RWPE2 (cell line): ENCODE data around the gene CARD19.

Experiments used
- ATAC-seq: fragments of 200-7000 bp; cut with Tn5 transposase; 3 replicates; pipeline ENCODE4 v1.9.1; 2021; ENCODE audit warnings: low read depth
- DNase-seq: peaks from one replicate; pipeline ENCODE4 v3.0.0-alpha.2; 2020; ENCODE audit warnings: low spot score
- H3K27ac ChIP-seq: fragments of 450-650 bp; 2 replicates; pipeline ENCODE4 v1.5.1; 2017; ENCODE audit warnings: mild to moderate bottlenecking; ENCODE audit not compliant: poor library complexity, severe bottlenecking
- H3K27me3 ChIP-seq: fragments of 250-450 bp; sonication (Bioruptor Pico); 2 replicates; pipeline ENCODE4 v1.5.1; 2021; ENCODE audit warnings: mild to moderate bottlenecking, moderate library complexity; ENCODE audit not compliant: insufficient read depth, poor library complexity, severe bottlenecking
- H3K36me3 ChIP-seq: fragments of 250-450 bp; sonication (Bioruptor Pico); 2 replicates; pipeline ENCODE4 v1.5.1; 2020; ENCODE audit warnings: low read depth, mild to moderate bottlenecking, moderate library complexity
- H3K4me1 ChIP-seq: fragments of 250-450 bp; sonication (Bioruptor Pico); 2 replicates; pipeline ENCODE4 v1.5.1; 2021; ENCODE audit warnings: mild to moderate bottlenecking, moderate library complexity; ENCODE audit not compliant: insufficient read depth, poor library complexity, severe bottlenecking
- H3K4me3 ChIP-seq: fragments of 250-450 bp; sonication (Bioruptor Pico); 2 replicates; pipeline ENCODE4 v1.5.1; 2021; ENCODE audit warnings: mild to moderate bottlenecking, moderate library complexity; ENCODE audit not compliant: severe bottlenecking
- H3K9me3 ChIP-seq: fragments of 250-450 bp; sonication (Bioruptor Pico); 2 replicates; pipeline ENCODE4 v1.5.1; 2021; ENCODE audit warnings: mild to moderate bottlenecking, moderate library complexity; ENCODE audit not compliant: severe bottlenecking
- TF ChIP-seq, protein P1 (sequence below): fragments of 450-650 bp; IDR thresholded peaks from one replicate; pipeline ENCODE4 v1.5.1; 2017; ENCODE audit warnings: mild to moderate bottlenecking, moderate library complexity; ENCODE audit not compliant: poor library complexity, severe bottlenecking

The CARD19 gene

DNA sequence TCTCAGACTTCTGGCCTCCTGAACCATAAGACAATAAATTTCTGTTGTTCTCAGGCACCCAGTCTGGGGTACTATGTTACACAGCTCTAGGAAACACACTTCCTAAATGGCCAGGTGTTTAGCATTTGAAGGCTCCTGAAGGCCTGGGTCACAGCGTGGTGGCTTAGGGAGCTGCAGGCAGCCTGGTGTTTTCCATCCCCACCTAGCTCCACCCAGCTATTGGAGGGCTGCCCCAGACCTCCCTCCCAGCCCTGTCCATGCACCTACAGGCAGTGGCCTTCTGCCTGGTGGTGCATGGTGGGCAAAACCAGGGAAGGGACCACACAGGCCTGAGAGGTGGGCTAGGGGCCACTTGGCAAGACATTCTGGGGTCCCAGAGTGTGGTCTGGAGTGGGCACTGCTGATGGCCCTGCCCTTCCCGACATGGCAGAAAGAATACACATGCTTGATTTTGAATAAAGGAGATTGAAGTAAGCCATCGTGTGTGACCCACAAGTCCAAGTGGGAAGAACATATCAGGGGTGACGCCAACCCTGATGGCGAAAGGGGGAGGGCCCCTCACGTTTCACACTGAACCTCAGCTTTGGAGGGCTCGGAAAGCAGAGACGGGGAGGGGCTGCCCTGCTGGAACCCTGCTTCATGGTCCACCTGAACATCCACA, 38.8 kb upstream of the CARD19 start:
- Histone ChIP-seq H3K27ac (no peak overlapping the region), H3K36me3 (no peaks in the 10 kb centered on the region), H3K27me3 (no peaks in the 10 kb centered on the region), H3K4me3 (no peak overlapping the region), H3K4me1 (no peaks in the 10 kb centered on the region), H3K9me3 (no peaks in the 10 kb centered on the region)
- ATAC-seq (no peak), DNase-seq (no peak)
- TF ChIP-seq, protein P1, sequence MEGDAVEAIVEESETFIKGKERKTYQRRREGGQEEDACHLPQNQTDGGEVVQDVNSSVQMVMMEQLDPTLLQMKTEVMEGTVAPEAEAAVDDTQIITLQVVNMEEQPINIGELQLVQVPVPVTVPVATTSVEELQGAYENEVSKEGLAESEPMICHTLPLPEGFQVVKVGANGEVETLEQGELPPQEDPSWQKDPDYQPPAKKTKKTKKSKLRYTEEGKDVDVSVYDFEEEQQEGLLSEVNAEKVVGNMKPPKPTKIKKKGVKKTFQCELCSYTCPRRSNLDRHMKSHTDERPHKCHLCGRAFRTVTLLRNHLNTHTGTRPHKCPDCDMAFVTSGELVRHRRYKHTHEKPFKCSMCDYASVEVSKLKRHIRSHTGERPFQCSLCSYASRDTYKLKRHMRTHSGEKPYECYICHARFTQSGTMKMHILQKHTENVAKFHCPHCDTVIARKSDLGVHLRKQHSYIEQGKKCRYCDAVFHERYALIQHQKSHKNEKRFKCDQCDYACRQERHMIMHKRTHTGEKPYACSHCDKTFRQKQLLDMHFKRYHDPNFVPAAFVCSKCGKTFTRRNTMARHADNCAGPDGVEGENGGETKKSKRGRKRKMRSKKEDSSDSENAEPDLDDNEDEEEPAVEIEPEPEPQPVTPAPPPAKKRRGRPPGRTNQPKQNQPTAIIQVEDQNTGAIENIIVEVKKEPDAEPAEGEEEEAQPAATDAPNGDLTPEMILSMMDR = no peak

DNA sequence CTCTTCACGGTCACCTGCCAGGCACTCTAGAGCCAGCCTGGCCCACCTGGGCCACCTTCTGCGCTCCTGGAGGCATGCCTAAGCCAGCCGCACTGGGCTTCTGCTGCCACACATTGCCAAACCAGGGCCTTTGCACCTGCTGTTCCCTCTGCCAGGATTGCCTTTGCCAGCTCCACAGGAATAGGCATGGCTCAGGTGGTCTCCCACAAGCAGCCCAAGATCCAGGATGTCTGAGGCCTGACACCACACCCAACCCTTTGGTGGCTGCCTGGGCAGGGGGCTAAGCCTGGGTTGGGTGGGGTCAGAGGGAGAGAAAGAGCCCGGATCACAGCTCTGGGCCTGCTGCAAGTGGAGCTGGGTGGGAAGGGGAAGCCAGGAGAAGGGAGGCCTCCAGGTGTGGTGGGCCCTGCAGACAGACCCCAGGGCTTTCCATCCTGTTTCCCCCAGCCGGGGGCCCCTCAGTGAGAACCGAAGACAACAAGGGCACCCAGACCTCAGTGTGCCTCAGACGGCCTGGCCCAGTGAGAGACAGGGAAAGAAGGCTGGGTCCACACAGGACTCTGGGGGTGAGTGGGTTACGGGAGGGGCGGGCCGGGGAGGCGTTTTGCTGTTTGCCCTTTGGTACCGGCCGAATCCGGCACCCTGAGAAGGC, 38.2 kb upstream of the CARD19 start:
- Histone ChIP-seq H3K36me3 (no peaks in the 10 kb centered on the region), H3K27ac (no peak overlapping the region), H3K4me3 (no peak overlapping the region), H3K27me3 (no peaks in the 10 kb centered on the region), H3K9me3 (no peaks in the 10 kb centered on the region), H3K4me1 (no peaks in the 10 kb centered on the region)
- ATAC-seq (no peak), DNase-seq (no peak)
- TF ChIP-seq, protein P1 = no peak

DNA sequence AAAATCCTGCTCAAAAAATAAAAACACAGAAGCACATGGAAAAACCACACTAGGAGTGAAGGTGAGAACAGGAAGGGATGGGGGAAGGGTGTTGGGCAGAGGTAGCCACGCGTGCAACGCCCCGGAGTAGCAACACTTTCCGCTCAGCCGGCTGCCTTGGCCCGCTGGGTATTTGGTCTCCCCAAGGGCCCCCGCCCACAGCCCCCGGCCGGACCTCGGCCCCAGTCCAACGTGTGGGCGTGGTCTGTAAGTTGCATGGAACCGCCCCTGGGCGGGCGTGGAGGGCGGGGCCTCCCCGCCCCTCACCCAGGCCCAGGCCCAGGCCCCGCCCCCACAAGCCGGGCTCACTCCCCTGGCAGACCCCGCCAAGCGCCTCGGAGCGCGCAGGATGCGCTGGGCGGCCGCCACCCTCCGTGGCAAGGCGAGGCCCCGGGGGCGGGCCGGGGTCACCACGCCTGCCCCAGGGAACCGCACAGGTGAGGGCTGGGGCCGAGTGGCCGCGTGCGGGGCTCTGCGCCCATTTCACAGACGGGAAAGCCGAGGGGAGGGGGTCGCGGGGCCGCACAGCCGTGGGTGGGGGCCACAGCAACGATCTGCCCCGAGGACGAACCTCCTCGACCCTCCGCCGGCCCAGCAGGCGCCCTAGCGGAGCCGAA, 37.5 kb upstream of the CARD19 start, which contains the start of gene SUSD3:
SUSD3 (plus strand) TSS at position 347 of the 656 bp plus-strand sequence; CDS start at position 389, 42 bp downstream.
- DNase-seq (peak; percentile 37), ATAC-seq (peak; percentile 52)
- TF ChIP-seq, protein P1 = no peak
- Histone ChIP-seq H3K27ac (no peak within 1 kb of the TSS), H3K36me3 (no peaks in the 10 kb centered on the region), H3K27me3 (no peaks in the 10 kb centered on the region), H3K4me3 (peak within 1 kb of the TSS; percentile 28), H3K4me1 (no peaks in the 10 kb centered on the region), H3K9me3 (no peaks in the 10 kb centered on the region)

DNA sequence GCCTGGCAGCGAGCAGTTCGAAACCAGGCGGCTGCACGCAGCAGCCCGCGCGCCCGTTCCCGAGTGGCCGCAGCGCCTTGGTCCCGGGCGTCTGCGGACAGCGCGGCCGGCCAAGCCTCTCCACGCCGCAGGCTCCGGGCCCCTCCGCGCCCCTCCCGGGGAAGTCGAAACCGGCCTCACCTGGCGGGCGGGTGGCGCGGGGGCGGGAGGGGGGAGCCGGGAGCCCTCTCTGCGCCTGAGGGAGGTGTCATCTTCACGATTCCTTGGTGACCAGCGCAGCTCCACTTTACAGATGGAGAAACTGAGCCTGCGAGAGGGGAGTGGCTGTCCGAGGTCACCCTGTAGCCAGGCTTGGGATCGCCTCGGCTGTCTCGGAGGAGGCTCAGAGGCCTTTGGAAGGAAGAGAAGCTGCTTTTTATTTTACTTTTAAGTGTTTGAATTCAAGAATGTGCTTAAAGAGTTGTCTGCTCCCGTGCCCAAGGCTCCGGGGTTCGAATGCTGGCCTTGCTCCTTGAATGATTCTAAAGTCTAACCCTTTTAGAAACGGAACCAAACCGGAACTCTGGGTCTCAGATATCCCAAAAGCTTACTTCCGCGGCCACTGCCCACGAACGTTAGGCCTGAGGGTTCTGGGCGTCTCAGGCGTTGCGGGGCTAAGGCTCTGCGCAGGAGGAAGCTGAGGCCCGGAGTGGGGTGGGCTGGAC, 36.9 kb upstream of the CARD19 start:
- Histone ChIP-seq H3K27ac (no peak overlapping the region), H3K4me1 (no peaks in the 10 kb centered on the region), H3K27me3 (no peaks in the 10 kb centered on the region), H3K36me3 (no peaks in the 10 kb centered on the region), H3K4me3 (peak overlapping the region; percentile 28), H3K9me3 (no peaks in the 10 kb centered on the region)
- ATAC-seq (no peak), DNase-seq (no peak)
- TF ChIP-seq, protein P1 = no peak
